Endothelial cell of umbilical vein (primary cell): Measurements from ENCODE around the gene STK32C.

Source experiments
- EZH2 ChIP-seq: IDR thresholded peaks from 2 replicates; pipeline ENCODE4 v1.6.1; 2012; ENCODE audit warnings: borderline replicate concordance, low read depth, mild to moderate bottlenecking, moderate library complexity, low read length, inconsistent platforms; ENCODE audit not compliant: severe bottlenecking
- FOS ChIP-seq: IDR thresholded peaks from 2 replicates; pipeline ENCODE4 v1.6.1; 2011; ENCODE audit warnings: mild to moderate bottlenecking, low read length, moderate library complexity, borderline replicate concordance; ENCODE audit not compliant: insufficient read depth
- JUN ChIP-seq: IDR thresholded peaks from 2 replicates; pipeline ENCODE4 v1.6.1; 2011; ENCODE audit warnings: borderline replicate concordance, low read depth; ENCODE audit not compliant: insufficient read length, insufficient read depth
- POLR2A ChIP-seq: IDR thresholded peaks from 2 replicates; pipeline ENCODE4 v1.6.1; 2012; ENCODE audit warnings: low read depth, mild to moderate bottlenecking, control low read depth, low read length
- POLR2AphosphoS5 ChIP-seq: IDR thresholded peaks from 2 replicates; pipeline ENCODE4 v1.6.1; 2012; ENCODE audit warnings: low read depth, mild to moderate bottlenecking, control low read depth, low read length, moderate library complexity; ENCODE audit not compliant: insufficient read depth
- TF ChIP-seq, protein P1 (sequence below), 2 donors: IDR thresholded peaks; 1 replicate in 1 of 2; 2 replicates in 1 of 2; pipeline ENCODE4 v1.5.1; 2011; ENCODE audit warnings: low read length in 2 of 2, mild to moderate bottlenecking in 2 of 2, moderate library complexity in 2 of 2, control low read depth in 1 of 2, inconsistent platforms in 1 of 2, low read depth in 1 of 2; ENCODE audit not compliant: insufficient read depth in 1 of 2; ENCODE audit errors: extremely low read depth in 1 of 2
- TF ChIP-seq, protein P2 (sequence below): IDR thresholded peaks from 2 replicates; pipeline ENCODE4 v1.6.1; 2011; ENCODE audit not compliant: insufficient read depth, insufficient read length

DNA sequence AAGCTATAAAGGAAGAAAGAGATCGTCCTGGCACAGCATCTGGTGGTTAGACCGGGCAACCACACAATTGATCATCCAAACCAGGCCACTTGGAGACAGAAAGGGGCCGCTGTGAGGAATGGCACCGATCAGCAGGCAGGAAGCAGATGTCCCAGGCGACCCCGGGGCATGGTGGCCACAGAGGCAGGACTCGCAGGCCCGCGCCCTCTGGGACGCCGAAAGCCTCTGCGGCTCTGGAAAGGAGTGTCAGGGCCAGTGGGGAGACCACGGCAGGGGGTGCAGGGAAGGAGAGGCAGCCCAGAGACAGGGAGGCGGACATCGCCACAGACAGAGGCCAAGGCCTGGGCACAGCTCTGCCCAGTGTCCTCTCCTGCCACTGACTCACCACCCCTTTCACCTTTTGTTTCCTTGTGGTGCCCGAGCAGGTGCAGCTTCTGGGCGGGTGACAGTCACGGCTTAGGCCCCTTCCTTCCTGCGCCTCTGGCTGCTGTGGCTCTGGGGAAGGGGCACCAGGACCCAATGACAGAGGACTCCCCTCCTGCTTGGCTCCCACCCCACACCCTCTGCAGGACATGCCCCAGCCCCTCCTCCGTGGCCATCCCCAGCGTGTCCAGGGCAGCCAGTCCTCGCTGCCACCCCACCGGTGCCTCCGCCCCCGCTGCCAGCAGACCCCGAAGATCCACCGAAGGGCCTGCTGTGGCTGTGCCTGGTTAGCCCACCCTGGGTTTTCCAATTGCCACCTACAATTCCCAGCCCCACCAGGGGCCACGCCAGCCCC lies 10.9 kb downstream of the STK32C start:
- TF ChIP-seq, protein P1, sequence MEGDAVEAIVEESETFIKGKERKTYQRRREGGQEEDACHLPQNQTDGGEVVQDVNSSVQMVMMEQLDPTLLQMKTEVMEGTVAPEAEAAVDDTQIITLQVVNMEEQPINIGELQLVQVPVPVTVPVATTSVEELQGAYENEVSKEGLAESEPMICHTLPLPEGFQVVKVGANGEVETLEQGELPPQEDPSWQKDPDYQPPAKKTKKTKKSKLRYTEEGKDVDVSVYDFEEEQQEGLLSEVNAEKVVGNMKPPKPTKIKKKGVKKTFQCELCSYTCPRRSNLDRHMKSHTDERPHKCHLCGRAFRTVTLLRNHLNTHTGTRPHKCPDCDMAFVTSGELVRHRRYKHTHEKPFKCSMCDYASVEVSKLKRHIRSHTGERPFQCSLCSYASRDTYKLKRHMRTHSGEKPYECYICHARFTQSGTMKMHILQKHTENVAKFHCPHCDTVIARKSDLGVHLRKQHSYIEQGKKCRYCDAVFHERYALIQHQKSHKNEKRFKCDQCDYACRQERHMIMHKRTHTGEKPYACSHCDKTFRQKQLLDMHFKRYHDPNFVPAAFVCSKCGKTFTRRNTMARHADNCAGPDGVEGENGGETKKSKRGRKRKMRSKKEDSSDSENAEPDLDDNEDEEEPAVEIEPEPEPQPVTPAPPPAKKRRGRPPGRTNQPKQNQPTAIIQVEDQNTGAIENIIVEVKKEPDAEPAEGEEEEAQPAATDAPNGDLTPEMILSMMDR (IDR thresholded peaks at IDR 0.05; ENCODE audit: extremely low read depth in 1 of 2, insufficient read depth in 1 of 2, low read depth in 1 of 2, low read length in 2 of 2) = no peak
- TF ChIP-seq POLR2A = no peak
- no peak for TF ChIP-seq EZH2
- TF ChIP-seq POLR2AphosphoS5 = no peak
- TF ChIP-seq JUN = no peak
- no peak for TF ChIP-seq FOS
- TF ChIP-seq, protein P2, sequence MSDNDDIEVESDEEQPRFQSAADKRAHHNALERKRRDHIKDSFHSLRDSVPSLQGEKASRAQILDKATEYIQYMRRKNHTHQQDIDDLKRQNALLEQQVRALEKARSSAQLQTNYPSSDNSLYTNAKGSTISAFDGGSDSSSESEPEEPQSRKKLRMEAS = no peak
